Stimulated activated CD8-positive, alpha-beta memory T cell treated with anti-CD3 and anti-CD28 coated beads, Interleukin-4, amount 100 ng/mL, for 24 hours (primary cell): ENCODE measurements around the gene CALCOCO1.
"Not testable (repeated sequence)": the region's sequence is repeated elsewhere in the genome, so short reads cannot be mapped to it uniquely, and the experiment has no call there.

ENCODE experiments used
- DNase-seq: peaks from one replicate; pipeline ENCODE4 v3.0.0-alpha.2; 2020; ENCODE audit warnings: low read depth

The CALCOCO1 gene, protein sequence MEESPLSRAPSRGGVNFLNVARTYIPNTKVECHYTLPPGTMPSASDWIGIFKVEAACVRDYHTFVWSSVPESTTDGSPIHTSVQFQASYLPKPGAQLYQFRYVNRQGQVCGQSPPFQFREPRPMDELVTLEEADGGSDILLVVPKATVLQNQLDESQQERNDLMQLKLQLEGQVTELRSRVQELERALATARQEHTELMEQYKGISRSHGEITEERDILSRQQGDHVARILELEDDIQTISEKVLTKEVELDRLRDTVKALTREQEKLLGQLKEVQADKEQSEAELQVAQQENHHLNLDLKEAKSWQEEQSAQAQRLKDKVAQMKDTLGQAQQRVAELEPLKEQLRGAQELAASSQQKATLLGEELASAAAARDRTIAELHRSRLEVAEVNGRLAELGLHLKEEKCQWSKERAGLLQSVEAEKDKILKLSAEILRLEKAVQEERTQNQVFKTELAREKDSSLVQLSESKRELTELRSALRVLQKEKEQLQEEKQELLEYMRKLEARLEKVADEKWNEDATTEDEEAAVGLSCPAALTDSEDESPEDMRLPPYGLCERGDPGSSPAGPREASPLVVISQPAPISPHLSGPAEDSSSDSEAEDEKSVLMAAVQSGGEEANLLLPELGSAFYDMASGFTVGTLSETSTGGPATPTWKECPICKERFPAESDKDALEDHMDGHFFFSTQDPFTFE

DNA sequence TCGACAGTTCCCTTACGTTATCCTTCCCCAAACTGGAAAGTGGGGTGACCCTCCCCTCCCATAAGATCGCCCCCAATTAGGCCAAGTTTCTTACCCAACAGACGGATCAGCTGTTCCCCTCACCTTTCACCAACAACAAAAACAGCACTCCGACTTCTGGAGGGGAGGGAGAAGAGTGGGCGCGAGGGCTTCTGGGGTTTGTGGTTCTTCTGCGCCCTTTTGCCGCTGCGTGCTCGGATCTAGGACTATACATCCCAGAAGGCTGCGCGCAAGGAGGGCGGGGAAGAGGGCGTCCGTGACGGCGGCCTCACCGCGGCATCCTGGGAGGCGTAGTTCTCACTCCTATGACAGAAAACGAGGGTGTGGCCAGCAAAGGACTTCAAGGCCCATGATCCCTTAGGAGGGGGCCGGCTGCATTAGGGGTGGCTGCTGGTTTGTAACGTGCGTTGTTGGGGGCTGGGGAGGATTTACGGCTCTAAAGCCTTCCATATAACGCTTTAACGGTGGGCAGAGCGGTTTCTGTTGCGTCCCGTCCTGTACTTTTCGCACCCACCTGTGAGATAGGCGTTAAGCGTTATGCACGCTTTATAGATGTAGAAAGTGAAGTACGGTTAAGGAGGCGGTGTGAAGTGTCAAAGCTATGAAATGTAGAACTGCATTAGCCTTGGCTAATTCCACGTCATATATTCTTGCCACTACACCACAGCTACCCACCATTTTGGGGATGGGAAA is at the start of gene CALCOCO1:
Gene CALCOCO1, minus strand, starts transcription at position 143 of the 732 bp plus-strand sequence. CDS start 2,210 bp downstream, outside the sequence.
- peak; percentile 94 for DNase-seq

DNA sequence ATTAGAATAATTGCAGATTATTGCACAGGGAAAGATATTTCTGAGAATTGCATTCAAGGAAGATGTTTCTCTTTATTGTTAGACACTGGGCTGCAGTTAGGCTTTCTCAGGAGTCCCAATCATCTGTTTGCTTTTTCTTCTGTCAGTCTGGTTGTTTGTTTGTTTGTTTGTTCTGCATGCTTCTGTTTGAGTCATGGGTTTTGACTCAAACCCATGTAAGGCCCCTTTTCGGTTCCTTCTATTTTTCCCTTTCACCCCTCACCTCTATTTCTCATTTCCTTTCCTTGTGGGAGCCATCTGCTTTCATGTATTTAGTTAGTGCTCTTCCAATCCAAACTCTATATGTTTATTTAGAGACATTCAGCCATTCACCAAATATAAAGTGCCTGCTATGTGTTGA is 49.6 kb upstream of the CALCOCO1 start:
- DNase-seq: no peak

GRCh38 chr12:53775478-53776145 is 48.4 kb upstream of the CALCOCO1 start:
- no peak for DNase-seq

DNA sequence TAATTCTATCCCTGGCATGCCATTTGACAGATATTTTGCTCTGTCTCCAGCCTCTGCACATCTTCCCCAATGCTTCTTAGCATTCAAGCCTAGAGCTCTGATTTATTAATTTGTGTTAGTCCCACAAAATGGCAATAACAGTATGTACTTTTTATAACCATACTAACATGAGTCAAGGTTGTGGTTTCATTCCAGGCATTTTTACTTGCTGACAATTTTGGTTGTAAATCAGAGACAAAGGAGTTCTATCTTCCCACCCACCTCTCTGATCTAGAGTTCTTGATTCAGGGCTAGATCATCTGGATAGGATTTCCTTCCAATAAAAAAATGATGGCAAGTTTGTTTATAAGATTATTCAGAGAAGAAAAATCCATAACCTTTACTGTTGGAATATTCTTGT is 43.0 kb upstream of the CALCOCO1 start:
- no peak for DNase-seq

DNA sequence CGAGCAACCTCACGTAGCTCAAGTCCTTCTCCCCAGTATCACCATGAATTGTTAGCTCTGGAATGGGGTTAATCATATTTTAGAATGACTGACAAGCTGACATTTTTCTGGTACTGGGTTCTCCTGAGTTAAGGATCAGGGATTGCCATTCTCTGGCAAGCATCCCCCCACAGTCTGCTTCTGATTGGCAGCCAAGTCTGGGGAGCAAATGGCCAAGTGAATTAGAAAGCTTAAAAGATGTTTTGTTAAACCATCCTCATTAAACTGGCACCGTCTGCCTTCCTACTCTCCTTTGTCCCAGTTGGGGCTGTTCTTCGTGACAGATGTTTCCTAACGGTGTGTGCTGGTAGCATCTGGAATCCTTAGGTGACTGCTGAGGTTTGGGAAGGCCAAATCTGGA is 41.7 kb upstream of the CALCOCO1 start:
- no peak for DNase-seq

- DNase-seq: no peak
These were observed 39.6 kb upstream of the CALCOCO1 start for GRCh38 chr12:53766881-53767280.

DNA sequence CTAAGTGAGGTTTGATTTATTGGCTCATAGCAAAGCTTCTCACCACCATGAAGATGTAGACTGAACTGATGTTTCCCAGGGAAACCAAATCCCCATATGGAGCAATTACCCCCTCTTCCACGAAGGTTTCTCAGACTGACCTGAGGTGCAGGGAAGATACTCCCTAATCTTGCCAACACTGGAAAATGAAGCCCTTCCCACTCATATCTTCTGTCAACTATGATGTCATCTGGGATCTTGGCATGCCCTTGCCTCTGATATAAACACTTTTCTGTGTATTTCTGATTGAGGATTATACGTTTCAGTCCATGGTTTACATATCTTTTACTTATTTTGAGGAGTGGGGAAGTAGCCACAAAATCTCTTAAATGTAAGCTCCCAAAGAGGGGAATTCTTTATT is 38.6 kb upstream of the CALCOCO1 start:
- no peak for DNase-seq

- no peak for DNase-seq
These were observed 37.4 kb upstream of the CALCOCO1 start for GRCh38 chr12:53764615-53765014.

DNA sequence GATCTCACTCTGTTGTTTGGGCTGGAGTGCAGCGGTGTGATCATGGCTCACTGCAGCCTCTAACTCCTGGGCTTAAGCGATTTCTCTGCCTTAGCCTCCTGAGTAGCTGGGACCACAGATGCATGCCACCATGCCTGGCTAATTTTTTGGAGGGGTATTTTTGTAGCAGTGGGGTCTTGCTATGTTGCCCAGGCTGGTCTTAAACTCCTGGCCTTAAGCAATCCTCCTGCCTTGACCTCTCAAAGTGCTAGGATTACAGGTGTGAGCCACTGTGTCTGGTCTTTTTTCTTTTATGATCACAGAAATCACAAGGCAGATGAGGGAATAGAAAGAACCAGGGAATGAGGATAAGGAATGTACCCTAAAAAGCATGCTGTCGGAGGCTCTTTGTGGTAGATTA is 35.5 kb upstream of the CALCOCO1 start:
- DNase-seq: not testable (repeated sequence)

DNA sequence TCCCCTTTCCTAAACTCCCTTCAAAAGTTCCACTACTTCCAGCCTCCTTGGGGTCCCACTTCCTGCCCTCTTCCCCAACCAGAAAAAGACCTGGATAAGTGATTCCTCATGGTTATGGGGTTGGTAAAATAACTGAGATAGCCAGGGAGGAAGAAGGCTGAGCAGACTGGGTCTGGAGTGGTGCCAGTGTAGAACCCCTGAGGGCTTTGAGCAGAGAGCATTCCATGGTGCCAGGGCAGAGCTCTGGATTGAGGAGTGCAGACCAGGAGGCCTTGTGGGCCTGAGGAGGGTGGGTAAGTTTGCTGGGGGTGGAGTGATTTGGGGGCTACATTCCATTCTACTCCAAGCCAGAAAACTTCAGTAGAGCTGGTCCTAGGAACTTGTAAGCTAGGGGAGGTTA is 34.1 kb upstream of the CALCOCO1 start:
- no peak for DNase-seq

GRCh38 chr12:53759261-53759660 is 32.0 kb upstream of the CALCOCO1 start:
- no peak for DNase-seq

- DNase-seq: no peak
These were observed 31.5 kb upstream of the CALCOCO1 start for GRCh38 chr12:53758730-53759103.

DNA sequence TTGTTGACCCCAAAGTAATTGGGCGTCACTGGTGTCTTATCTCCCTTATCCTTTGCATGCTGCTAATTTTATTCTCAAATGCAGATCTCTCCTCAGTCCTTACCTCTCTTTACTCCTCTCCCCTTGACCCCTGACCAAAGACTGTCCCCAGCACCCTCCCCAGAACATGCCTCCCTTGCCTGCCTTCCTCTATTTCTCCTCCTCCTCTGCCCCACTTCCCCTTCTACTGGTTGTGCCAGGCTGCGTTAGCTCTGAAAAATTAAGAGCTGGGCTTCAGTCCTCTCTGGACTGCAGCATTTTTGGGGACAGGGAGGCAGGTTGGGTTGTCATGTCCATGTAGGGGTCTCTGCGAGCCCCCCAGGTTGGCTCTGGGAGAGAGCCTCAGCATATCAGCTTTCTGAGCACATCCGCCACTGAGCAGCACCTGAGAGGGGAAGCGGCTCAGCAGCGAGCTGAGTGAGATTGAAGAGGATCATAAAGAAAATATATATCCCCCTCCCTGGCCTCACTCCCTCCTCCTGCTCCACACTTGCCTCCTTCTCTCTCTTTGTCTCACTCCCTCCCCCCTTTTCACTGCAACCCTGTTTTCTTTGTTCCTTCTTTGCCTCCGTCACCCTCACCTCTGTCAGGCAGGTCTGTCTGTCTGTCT is 31.0 kb upstream of the CALCOCO1 start:
- DNase-seq: no peak

DNA sequence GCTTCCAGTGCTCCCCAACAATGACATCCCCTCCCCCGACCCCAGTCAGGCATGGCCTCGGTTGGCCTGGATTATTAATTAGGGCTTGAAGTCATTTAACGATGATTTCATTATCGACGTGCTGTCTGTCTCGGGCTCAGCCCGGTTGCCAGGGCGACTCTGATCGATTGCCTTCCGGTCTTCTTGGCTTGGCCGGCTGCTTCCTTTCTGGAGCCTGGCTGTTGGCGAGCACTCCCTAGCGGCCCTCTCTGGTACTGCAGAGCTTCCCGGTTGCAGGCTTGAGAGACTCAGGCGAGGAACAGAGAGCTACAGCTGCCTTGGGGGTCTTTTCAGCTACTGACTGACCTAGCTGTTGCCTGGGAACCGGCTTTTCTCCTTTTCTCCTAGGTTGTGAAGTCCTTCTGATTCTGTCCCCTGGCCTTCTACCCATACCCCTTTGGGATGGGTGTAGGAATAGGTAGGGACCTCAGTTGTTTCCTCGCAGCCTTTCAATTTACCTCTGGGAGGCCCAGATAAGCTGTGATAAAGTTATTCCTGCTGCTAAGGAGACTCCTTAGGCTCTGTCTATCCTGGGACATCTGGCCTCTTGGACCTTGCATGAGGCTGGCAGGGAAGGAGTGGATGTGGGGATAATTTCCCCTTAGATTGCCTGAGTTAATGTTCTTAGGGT is 30.0 kb upstream of the CALCOCO1 start:
- peak; percentile 70 for DNase-seq

DNA sequence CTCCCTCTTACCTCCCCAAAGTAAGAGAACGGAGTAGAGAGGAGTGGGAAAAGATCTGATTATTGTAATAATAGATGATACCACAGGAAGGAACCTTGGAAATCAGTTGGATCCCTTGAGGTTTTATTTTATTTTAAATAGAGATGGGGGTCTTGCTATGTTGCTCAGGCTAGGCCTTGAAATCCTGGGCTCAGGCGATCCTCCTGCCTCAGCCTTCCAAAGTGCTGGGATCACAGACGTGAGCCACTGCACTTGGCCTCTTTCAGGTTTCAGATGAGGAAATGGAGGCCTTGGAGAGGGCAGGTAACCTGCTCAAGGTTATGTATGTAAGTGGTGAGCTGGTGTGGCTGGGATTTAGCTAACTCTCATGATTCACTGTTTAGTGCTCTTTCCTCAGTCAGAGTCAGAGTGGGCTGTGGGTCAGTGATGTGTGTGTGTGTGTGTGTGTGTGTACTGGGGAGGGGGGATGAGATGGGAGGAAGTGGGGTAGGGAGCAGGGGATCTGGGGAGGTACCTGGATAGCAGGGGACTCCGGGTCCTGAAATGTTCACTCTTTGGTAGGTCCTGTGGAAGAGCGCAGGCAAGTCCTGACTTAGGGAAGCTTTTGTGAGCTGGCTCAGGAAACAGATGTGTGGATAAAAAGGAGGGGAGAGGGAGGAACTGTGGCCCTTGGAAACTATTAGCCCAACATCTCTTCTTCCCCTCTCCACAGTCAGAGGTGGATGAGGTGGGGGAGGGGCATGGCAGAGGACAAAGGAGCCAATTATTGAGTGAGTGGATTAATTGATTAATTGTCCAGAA is 29.2 kb upstream of the CALCOCO1 start:
- no peak for DNase-seq

DNA sequence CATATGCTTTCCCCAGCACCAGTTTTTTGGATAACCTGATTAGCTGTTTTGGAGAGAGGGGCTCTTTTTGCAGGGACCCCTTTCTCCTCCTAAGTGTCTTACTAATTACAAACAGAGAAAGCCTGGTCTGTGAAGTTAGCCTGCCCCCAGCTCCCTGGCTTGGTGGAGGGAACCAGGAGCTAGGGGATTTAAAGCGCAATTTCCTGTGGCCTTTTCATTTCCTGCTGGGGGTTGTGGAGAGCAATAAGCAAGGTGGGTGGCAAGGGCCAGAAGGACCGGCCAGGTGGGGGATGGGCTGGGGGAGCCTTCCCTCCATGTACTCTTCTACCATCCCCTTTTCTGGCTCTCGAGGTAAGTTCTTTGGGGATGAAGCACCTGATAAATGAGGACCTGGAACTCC is 28.6 kb upstream of the CALCOCO1 start:
- no peak for DNase-seq

DNA sequence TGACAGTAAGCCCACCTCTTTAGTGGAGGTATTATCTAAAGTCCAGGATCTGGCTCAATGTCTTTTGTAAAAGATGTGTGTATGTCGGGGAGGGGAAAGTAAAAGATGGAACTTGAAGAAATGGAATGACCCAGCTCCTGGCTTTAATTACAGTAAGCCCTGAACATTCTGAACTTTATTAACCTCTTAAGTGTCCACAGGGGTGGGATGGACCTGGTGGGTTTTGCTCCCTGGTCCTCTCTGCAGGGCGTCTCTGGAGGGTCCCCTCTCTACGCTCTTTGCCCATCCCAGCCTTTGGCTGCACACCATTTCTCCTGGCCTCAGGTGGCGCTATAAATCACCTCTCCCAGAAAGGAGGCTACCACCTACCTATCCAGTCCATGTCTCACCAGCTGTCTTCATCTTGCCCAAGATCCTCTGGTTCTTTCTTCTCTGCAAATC is 28.2 kb upstream of the CALCOCO1 start:
- no peak for DNase-seq

DNA sequence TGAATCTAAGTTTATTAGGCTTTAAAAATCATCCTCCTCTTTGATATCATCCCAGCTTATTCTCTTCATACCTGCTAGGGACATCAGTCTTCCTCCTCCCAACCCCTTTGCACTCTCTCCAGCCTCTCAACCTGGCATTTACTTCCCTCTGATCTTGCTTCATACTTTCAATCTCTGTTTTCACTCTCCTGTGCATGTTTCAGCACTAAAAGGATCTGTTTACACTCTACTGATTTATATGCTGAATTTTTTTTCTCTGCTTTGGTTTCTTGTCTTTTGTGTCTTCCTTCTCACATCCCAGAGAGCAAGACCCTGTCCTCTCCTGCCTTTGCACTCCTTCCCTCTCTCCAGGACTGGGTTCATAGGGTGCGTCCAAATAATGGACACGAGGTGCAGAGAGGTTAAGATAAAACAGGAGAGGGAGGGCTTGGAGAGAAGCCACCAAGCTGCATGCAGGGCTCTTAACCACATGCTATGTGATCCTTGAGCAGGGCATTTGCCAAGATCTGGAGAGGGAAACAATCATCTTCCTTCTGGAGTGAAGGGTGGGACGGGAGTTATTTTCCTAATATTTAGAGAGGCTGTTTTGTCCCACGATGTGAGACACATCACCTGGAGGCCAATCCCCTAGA is 27.5 kb upstream of the CALCOCO1 start:
- DNase-seq: no peak

DNA sequence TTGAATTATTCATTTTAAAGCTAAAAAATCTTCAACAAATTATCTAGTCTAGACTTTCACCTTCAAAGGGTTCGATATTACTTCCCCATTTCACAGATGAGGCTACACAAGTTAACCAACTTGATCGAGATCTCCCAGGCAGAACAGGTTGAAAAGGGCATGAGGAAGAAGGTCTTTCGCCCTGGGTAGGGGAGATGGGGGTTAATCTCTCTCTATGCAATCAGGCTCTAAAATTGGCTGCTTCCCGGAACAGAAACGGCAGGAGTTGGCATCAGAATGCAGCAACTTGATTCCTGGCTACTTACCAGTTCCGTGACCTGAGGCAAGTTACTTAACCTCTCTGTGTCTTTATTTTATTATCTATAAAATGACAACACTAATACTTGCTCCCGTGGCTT is 26.9 kb upstream of the CALCOCO1 start:
- no peak for DNase-seq

- no peak for DNase-seq
These were observed 25.4 kb upstream of the CALCOCO1 start for GRCh38 chr12:53752621-53753020.
